Lung (tissue), 12 donors: ENCODE results near the gene TGDS. TPM values are rescaled to one million over a fixed set of nuclear protein-coding genes. Genes with fewer than 3 reads are reported as not detected.

Experiments used
- ATAC-seq: fragments of 200-7000 bp; cut with Tn5 transposase; one replicate; pipeline ENCODE4 v1.9.1; 2020; ENCODE audit warnings: moderate number of reproducible peaks; ENCODE audit not compliant: insufficient read depth, low FRiP score
- DNase-seq, 3 donors: peaks; one replicate each; pipeline ENCODE4 v3.0.0-alpha.2; 2013 to 2017
- H3K27ac ChIP-seq, 2 donors: one replicate each; pipeline ENCODE4 v1.5.1; 2013; ENCODE audit warnings: mild to moderate bottlenecking in 2 of 2, moderate library complexity in 2 of 2, control low read depth in 1 of 2, inconsistent platforms in 1 of 2, low read depth in 1 of 2, low read length in 1 of 2
- H3K27me3 ChIP-seq, 3 donors: one replicate each; pipeline ENCODE4 v1.5.1; 2013; ENCODE audit warnings: low read length in 2 of 3; ENCODE audit not compliant: control insufficient read depth in 3 of 3, insufficient read depth in 3 of 3
- H3K36me3 ChIP-seq, 4 donors: one replicate each; pipeline ENCODE4 v1.5.1; 2013; ENCODE audit warnings: low read length in 4 of 4, mild to moderate bottlenecking in 1 of 4, moderate library complexity in 1 of 4; ENCODE audit not compliant: control insufficient read depth in 4 of 4, insufficient read depth in 4 of 4
- H3K4me1 ChIP-seq, 5 donors: one replicate each; pipeline ENCODE4 v1.5.1; 2013; ENCODE audit warnings: low read length in 5 of 5, mild to moderate bottlenecking in 2 of 5, moderate library complexity in 1 of 5; ENCODE audit not compliant: control insufficient read depth in 5 of 5, insufficient read depth in 5 of 5
- H3K4me3 ChIP-seq: one replicate; pipeline ENCODE4 v1.5.1; 2013; ENCODE audit warnings: mild to moderate bottlenecking, control low read depth, moderate library complexity
- H3K9ac ChIP-seq, 2 donors: one replicate each; pipeline ENCODE4 v1.5.1; 2013; ENCODE audit warnings: low read length in 2 of 2, control low read depth in 1 of 2; ENCODE audit not compliant: insufficient read depth in 1 of 2
- H3K9me3 ChIP-seq, 4 donors: one replicate each; pipeline ENCODE4 v1.5.1; 2013; ENCODE audit warnings: low read length in 3 of 4, mild to moderate bottlenecking in 1 of 4, moderate library complexity in 1 of 4; ENCODE audit not compliant: control insufficient read depth in 4 of 4, insufficient read depth in 3 of 4
- CTCF ChIP-seq: IDR thresholded peaks from 2 replicates; pipeline ENCODE4 v1.5.1; 2012; ENCODE audit warnings: mild to moderate bottlenecking; ENCODE audit errors: control extremely low read depth, extremely low read depth
- WGBS, 2 donors: extraction: QIAGEN DNeasy Blood & Tissue Kit; methylation state at CpG; one replicate each; pipeline ENCODE4 v1.1.7; 2013; 5-methylcytosine and 5-hydroxymethylcytosine counted together
- polyA plus RNA-seq, 2 donors: library from polyadenylated mRNA; stranded (reverse); fragments of 200-250 nt; gene quantifications; one replicate each; pipeline ENCODE4 v1.2.1, GENCODE V29; 2013
- total RNA-seq, 2 donors: library from RNA; depleted of rRNA in 1 of 2; stranded (reverse); fragments of >200 nt in 1 of 2; gene quantifications; one replicate each; pipeline ENCODE4 v1.2.1, GENCODE V29; 2014 to 2021
- donor health status: control.
- donor health status: control.
- donor health status: Bipolar disorder and iron deficiency.
- donor health status: healthy.
- donor health status: DM: yes; HTN: yes; CAD: no.

TGDS gene
- total and polyA plus RNA-seq, 4 donors, result 7.5 to 24.4 (median 9.1) TPM

GRCh38 chr13:94590744-94591143 lies 5.2 kb downstream of the TGDS start:
- H3K4me1 ChIP-seq, result peaks cover 0 to 17% (median 10%) of the 10 kb centered on the region in 5 donors

DNA sequence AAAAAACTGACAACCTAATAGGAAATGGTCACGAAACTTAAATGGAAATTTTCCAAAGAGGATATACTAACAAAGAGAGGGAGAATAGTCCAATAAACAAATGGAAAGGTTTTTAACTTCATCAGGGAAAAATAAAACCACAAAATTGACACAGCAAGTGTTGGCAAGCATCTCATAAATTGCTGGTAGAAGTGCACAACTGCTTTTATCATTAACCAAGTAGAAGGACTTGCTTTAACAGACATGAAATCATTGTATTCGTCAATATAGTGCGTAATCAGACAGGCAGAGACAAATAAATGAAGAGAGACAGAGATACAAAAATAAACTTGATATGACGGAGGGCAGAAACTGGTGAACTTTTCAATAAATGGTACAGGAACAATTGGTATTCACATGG lies 7.4 kb downstream of the TGDS start:
- H3K9me3 ChIP-seq, result no peaks in the 10 kb centered on the region
- no peak overlapping the region for H3K9ac ChIP-seq
- peaks cover 3 to 21% (median 13%) of the 10 kb centered on the region in 4 donors for H3K36me3 ChIP-seq
- 88 to 95% methylated on average over 4 of the region's 4 CpGs for WGBS, 2 donors
- ATAC-seq (no peak), DNase-seq (no peak)
- no peaks in the 10 kb centered on the region for H3K4me1 ChIP-seq
- H3K27me3 ChIP-seq, result no peaks in the 10 kb centered on the region
- H3K27ac ChIP-seq, result no peak overlapping the region
- no peak overlapping the region for H3K4me3 ChIP-seq
- TF ChIP-seq CTCF, result no peak

More at GRCh38 chr13:94590744-94591143, 5.2 kb downstream of the TGDS start:
- no peak for TF ChIP-seq CTCF
- no peaks in the 10 kb centered on the region for H3K27me3 ChIP-seq
- no peaks in the 10 kb centered on the region for H3K9me3 ChIP-seq
- ATAC-seq, result no peak
- 97 to 98% methylated on average over 3 of the region's 3 CpGs for WGBS, 2 donors
- no peak overlapping the region for H3K9ac ChIP-seq
- peaks cover 3 to 12% (median 9%) of the 10 kb centered on the region in 4 donors for H3K36me3 ChIP-seq
- no peak overlapping the region for H3K27ac ChIP-seq
- H3K4me3 ChIP-seq, result no peak overlapping the region
- DNase-seq, result no peak

DNA sequence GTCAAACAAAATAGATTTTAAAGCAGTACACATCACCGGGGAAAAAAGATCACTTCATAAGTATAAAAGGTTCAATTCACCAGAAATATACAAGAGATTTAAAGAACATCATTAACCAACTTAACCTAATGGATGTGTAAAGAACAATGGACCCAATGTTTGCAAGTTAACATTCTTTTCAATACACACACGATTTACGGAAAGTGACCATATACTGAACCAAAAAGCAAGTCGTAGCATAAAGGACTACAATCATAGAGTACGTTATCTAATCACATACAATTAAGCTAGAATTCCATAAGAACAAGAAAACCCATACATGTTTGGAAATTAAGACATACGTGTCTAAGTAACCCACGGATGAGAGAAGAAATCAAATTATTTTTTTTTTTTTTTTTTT lies 9.6 kb downstream of the TGDS start:
- DNase-seq (no peak), ATAC-seq (no peak)
- Histone ChIP-seq H3K9me3 (no peaks in the 10 kb centered on the region), H3K27ac (no peak overlapping the region), H3K9ac (no peak overlapping the region), H3K4me3 (no peak overlapping the region), H3K36me3 (peaks cover 2 to 29% (median 18%) of the 10 kb centered on the region in 4 donors), H3K4me1 (no peaks in the 10 kb centered on the region), H3K27me3 (no peaks in the 10 kb centered on the region)
- 94 to 95% methylated on average over 7 of the region's 7 CpGs for WGBS, 2 donors
- TF ChIP-seq CTCF, result no peak

DNA sequence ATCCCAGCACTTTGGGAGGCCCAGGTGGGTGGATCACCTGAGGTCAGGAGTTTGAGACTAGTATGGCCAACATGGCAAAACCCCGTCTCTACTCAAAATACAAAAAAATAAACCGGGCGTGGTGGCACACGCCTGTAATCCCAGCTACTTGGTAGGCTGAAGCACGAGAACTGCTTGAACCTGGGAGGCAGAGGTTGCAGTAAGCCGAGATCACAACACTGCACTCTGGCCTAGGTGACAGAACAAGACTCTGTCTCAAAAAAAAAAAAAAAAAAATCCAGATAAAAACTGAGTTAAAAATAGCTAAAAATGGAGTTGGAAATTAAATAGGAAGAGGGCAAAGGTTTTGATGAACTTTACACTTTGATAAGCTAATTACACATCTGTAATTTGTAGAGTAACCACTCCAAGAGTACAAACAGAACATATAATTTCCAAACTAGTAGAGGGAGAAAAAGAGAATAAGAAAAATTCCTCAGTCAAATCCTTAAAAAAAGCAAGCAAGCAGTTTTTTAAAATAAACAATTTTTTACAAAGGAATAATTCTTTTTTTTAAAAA lies 10.3 kb downstream of the TGDS start:
- Histone ChIP-seq H3K4me3 (no peak overlapping the region), H3K4me1 (no peaks in the 10 kb centered on the region), H3K9ac (no peak overlapping the region), H3K36me3 (peaks cover 6 to 32% (median 22%) of the 10 kb centered on the region in 4 donors), H3K27ac (no peak overlapping the region), H3K9me3 (no peaks in the 10 kb centered on the region), H3K27me3 (no peaks in the 10 kb centered on the region)
- WGBS, 2 donors, result 97 to 98% methylated on average over 6 of the region's 6 CpGs
- no peak for TF ChIP-seq CTCF
- no peak for DNase-seq
- no peak for ATAC-seq
